ENCODE measurements around the gene PHOSPHO1.

- TF ChIP-seq POLR2AphosphoS5 (IDR thresholded peaks at IDR 0.05; ENCODE audit: low read depth): no peak
- no peak for TF ChIP-seq REST (IDR thresholded peaks at IDR 0.05; ENCODE audit: insufficient replicate concordance, low read depth)
These were observed 37.3 kb upstream of the PHOSPHO1 start for GRCh38 chr17:49267912-49268311.
